ENCODE results near the gene RNF166.
A peak's percentile ranks its signal among the peaks of the same experiment; 100 is the strongest.
"Not testable (repeated sequence)": the region's sequence is repeated elsewhere in the genome, so short reads cannot be mapped to it uniquely, and the experiment has no call there.

Gene RNF166

DNA sequence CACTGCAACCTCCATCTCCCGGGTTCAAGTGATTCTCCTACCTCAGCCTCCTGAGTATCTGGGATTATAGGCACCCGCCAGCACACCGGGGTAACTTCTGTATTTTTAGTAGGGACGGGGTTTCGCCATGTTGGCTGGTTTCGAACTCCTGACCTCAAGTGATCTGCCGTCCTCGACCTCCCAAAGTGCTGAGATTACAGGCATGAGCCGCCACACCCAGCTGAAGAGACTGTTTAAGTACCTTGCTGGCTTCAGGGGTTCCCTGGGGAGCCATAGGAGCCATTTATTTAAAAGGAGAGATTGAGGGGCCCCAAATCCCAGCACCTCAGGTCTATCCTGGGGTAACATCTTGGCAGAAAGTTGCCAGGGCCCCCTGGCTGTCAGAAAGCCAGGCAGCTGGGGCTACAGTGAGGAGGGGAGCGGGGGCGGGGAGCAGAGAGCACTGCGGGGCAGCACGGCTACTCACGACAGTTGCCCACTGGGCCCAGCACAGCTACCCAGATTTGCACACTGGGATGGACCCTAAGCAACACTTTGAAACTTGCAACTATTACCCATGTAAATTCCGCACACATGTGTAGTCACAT is 21.5 kb downstream of the RNF166 start:
- H3K4me3 ChIP-seq (ENCODE audit: low read length) = no peak overlapping the region
- DNase-seq (ENCODE audit: low read depth, low spot score) = no peak

DNA sequence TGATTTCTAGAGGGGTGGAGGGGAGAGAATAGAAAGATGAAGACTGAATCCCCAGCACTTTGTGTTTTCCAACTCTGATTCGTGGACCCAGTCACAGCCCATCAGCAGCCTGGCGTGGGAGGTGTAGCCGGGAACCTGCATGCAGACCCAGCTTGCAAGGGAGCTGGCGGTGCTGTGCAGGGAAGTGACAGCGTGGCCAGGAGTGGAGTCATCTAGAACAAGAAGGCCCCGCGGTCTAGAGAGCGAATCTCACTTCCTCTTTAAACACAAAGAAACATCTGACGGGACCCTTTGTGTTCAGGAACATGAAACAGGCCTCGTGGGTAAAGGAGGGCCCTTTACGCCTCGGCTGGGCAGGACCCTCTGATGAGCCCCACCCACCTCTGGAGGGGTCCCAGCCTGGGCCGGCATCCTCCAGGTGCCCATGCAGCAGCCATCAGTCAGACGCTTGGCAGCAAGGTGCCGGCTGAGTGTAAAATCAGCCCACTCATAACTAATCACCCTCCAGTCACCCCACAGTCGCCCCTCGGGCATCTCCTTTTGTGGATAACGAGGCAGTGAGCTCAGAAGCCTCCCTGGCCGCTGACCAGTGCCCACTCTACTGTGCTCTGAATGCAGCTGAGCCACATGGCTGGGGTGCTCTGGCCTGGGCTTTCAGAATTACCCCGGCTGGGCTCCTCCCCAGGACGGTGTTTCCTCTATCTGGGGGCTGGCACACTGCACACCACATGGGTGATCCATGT is 24.3 kb downstream of the RNF166 start:
- H3K4me3 ChIP-seq (ENCODE audit: low read length) = no peak overlapping the region
- DNase-seq (ENCODE audit: low read depth, low spot score) = peak; percentile 53

DNA sequence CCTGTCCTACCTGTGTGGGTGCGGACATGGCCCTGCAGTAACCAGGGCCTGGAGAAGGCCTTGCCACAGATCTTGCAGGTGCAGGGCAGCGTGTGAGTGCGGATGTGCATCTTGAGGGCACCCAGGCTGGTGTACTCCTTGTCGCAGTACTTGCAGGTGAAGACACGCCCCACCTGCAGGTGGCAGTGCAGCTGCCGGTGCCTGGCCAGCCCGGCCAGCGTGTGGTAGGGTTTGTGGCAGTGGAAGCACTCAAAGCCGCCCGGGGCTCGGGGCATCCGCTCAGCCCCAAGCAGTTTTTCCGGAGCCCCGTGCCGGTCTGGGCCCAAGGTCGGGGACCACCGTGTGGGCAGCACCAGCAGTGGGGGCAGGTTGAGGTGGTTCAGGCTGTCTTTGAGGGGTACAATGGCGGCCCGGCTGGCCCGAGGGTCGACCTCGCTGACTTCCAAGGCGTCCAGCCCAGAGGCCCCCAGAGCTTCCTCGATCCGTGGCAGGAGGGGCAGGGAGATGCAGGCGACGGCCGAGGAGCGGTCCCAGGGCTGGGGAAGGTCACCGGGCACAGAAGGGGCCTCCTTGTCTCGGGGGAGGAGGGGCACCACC is 25.0 kb downstream of the RNF166 start:
- DNase-seq (ENCODE audit: low read depth, low spot score) = no peak
- H3K4me3 ChIP-seq (ENCODE audit: low read length) = no peak overlapping the region

DNA sequence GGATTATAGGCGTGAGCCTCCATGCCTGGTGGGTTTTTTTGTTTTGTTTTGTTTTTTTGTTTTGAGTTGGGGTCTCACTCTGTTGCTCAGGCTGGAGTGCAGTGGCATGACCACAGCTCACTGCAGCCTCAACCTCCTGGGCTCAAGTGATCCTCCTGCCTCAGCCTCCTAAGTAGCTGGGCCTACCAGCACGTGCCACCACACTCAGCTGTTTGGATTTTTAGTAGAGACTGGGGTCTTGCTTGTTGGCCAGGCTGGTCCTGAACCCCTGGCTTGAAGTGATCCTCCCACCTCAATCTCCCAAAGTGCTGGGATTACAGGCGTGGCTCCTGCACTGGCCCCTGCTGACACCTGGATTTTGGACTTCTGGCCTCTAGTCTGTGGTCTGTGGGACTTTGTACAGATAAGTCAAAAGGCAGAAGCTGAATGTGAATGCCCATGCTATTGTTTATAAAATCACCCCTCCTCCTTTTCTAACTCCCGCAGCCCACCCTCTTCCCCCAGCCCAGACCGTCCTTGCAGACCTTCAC is 25.6 kb downstream of the RNF166 start:
- DNase-seq (ENCODE audit: low read depth, low spot score) = no peak
- no peak overlapping the region for H3K4me3 ChIP-seq (ENCODE audit: low read length)

DNA sequence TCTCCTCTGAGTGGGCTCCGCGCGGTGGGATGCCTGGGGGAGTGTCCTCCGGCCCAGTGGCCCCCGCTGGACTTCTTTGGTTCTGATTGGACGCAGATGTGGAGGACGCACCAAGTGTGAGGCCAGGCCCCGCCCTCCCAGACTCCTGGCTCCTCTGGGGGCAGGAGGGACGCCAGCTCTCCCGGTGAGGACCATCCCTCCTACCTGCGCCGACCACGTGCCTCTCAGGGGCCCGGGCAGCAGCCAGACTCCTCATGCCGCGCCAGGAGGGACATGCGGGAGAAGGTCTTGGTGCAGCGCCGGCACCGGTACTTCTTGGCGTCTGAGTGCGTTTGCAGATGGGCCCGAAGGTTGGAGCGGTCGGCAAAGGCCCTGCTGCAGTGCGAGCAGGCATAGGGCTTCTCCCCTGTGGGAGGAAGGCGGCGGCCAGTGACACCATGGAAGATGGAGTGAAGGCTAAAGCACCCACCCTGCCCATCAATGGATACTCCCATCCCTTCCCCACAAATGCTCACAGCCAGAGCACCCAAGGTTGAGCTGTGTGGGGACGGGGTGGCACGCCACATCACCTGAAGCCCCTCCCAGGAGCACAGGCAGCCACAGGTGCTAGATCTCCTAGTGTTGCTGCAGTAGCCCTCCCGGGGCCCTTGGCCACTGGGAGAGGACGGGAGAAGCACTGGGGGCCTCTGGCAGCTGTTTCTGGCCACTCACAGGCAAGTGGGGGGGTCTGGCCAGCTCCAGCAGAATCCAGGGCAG is 27.8 kb downstream of the RNF166 start:
- H3K4me3 ChIP-seq (ENCODE audit: low read length) = no peak overlapping the region
- no peak for DNase-seq (ENCODE audit: low read depth, low spot score)

DNA sequence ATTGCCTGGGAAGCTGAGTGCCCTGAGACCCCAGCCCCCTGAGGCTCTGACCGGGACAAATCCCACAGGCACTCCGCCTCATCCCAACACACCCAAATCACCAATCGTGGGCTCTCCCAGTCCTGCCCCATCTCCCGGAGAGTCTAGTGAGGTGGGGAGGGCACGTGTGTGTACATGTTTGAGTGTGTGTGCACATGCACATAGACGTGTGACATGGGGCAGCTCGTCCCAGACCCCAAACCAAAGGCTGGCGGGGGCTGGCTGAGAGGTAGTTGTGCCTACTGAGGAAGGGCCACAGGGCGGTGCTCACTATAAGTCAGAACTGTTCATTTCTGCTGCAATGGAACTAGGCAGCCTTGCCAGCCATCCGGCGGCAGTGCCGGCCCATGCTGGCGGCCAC is 28.5 kb downstream of the RNF166 start:
- no peak overlapping the region for H3K4me3 ChIP-seq (ENCODE audit: low read length)
- no peak for DNase-seq (ENCODE audit: low read depth, low spot score)

DNA sequence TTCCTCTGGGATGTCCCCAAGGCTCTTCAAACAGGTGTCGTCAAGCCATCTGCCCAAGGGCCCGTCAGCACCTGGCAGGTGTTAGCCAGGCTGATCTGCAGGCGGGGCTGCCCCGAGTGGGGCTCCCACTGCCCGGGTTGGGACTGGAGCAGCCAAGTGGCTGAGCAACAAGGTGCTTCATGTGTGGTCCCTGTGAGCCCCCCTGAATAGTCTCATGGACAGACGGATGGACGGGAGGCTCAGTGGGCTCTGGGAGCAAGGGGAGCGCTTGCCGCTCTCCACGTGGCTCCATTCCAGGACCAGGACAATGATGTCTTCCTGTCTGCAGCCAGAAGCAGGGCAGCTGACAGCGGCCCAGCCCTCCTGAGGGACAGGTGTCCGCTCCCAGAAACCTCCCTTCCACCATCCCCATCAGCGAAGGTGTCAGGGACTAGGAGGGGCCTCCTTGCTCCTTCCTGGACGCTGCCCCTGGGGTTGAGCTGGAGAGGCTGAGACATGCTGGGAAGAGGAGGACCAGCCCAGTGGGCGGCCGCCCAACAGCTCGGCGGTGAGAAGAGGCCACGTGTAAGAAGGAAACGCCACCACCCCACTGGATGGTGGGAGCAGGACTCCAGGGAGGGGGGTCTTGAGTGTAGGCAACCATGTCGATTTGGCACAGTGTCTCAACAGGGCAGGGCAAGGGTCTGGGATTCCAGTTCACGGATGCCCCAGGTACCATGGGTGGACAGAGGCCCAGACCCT is 29.5 kb downstream of the RNF166 start:
- no peak for DNase-seq (ENCODE audit: low read depth, low spot score)
- no peak overlapping the region for H3K4me3 ChIP-seq (ENCODE audit: low read length)

DNA sequence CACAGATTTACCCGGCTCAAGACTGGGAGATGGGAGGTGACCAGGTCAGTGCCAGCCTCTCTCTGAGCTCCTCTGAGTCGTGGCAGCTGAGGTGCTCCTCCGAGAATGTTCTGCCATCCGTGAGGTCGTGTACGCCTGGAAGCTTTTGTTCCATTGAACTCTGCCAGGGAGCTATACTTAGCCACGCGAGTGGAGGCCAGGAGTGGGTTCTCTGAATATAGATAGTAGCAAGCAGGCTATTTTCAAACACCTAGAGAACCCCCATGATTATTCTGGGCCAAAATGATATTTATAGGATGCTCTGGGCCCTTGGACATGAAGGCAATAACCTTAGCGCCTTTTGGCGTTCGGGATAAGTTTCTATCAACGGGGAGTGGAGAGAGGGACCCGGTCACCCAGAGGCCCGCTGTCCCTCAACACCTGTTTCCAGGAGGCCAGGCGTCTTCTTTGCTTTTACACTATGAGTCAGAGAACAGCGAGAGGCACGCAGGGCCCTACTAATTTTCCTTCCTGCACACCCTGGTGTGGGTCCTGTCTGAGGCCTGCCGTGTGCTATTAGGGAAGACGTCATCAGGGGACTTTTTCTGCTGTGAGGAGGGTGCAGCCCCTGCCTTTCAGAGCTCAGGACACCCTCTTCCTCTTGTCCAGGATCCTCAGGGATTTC is 32.4 kb downstream of the RNF166 start:
- no peak for DNase-seq (ENCODE audit: low read depth, low spot score)
- no peak overlapping the region for H3K4me3 ChIP-seq (ENCODE audit: low read length)

DNA sequence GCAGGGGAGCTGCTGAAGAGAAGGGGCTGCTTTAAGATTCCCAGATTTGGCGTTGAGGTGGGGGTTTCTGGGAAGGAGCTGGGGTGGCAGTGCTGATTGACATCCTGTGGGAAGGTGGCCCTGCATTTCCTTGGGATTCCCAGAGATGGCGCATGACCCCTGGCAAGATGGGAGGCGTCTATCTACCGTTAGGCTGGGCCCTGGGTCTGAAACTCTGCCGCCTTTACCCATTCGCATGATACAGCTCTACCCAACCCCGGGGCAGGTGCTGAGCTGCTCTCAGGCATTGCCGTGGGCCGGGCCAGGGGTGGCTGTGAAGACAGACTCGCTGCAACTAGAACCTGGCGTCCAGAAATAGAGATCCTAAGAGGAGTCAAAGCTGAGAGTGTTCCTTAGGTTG is 33.4 kb downstream of the RNF166 start:
- no peak for DNase-seq (ENCODE audit: low read depth, low spot score)
- H3K4me3 ChIP-seq (ENCODE audit: low read length) = no peak overlapping the region

DNA sequence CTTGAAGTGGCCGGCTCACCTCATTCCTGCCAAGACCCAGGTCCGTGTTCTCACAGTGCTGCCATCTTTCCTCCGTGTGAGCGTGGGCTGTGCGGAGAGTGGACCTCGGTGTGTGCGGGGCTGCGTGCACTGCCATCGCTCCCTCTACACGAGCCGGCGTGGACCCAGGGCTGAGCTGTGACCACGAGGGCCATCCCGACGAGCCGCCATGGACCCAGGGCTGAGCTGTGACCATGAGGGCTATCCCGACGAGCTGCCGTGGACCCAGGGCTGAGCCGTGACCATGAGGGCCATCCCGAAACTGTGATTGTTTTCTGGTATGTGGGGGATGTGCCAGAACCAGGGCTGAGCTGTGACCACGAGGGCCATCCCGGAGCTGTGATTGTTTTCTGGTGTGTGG is 34.4 kb downstream of the RNF166 start:
- DNase-seq (ENCODE audit: low read depth, low spot score) = no peak
- no peak overlapping the region for H3K4me3 ChIP-seq (ENCODE audit: low read length)

DNA sequence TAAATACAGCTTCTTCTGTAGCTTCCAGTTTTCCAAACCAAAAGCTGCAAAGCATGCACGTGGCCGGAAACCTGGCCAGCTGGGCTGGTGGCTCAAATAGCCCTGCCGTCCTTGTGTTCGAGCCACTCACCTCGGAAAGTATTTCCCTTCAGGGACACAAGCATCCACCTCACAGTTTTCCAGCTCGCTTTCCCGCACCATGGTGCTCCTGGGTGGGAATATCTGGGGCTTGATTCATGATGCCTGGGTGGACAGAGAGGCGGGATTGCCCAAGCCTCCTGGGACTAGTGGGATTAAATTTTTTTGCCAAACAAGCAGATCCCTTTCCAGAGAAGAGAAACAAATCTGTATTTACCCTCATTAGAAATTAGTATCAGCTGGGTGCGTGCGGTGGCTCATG is 36.2 kb downstream of the RNF166 start:
- no peak for DNase-seq (ENCODE audit: low read depth, low spot score)
- H3K4me3 ChIP-seq (ENCODE audit: low read length) = no peak overlapping the region

DNA sequence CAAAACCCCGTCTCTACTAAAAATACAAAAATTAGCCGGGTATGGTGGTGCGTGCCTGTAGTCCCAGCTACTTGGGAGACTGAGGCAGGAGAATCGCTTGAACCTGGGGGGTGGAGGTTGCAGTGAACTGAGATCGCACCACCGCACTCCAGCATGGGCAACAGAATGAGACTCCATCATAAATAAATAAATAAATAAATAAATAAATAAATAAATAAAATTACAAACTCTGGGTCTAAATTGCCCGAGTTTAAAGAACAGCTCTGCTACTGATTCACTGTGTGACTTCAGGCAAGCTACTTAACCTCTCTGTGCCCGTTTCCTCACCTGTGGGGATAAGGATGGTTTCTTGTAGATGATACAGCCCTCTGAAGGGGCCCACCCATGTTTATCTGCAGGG is 36.7 kb downstream of the RNF166 start:
- not testable (repeated sequence) for DNase-seq (ENCODE audit: low read depth, low spot score); H3K4me3 ChIP-seq (ENCODE audit: low read length)

DNA sequence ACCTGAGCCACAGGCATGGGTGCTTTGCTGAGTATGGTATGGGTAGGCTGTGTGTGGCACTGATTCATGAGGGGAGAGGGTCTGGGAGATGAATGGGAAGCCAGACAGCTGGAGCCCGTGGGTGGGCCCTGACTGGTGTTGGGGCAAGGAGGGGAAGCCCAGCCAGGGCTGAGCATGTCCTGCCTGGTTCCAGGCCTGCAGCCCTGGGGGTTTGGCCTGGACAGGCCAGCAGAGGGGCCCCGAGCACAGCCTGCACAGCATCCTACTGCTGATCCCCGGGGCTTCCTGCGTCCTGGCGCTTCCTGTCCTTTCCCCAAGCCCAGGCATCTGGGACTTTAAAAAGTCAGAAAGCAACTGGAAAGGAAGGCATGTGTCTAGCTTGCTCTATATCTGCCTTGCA is 38.7 kb downstream of the RNF166 start:
- no peak overlapping the region for H3K4me3 ChIP-seq (ENCODE audit: low read length)
- no peak for DNase-seq (ENCODE audit: low read depth, low spot score)

DNA sequence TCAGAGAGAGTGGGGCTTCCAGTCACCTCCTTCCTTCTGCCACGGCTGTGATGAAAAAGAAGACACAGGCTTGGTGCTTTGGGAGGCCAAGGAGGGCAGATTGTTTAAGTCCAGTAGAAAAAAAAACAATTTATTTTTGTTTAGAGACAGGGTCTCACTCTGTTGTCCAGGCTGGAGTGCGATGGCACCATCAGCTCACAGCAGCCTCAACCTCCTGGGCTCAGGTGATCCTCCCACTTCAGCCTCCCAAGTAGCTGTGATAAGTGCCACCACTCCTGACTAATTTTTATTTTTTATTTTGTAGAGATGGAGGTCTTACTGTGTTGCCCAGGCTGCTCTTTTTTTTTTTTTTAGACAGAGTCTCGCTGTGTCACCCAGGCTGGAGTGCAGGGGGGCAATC is 40.6 kb downstream of the RNF166 start:
- DNase-seq (ENCODE audit: low read depth, low spot score) = no peak
- H3K4me3 ChIP-seq (ENCODE audit: low read length) = no peak overlapping the region

DNA sequence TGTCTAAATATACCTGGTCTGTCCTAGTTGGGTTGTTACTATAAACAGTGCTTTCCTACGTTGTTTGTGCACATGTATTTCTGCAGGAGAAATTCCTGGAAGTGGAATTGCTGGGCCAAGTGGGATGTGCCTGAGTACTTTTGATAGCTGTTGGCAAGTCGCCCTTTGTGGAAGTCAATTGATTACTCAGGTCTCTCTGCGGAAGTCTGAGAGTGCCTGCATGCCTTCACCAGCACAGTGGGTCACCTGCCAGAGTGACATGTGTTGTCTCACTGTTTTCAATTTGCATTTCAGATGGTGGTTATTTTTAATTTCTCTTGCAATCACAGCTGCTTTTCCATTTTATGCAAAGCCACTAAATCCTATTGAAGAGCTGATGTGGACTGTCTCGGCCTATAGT is 41.1 kb downstream of the RNF166 start:
- no peak overlapping the region for H3K4me3 ChIP-seq (ENCODE audit: low read length)
- no peak for DNase-seq (ENCODE audit: low read depth, low spot score)

DNA sequence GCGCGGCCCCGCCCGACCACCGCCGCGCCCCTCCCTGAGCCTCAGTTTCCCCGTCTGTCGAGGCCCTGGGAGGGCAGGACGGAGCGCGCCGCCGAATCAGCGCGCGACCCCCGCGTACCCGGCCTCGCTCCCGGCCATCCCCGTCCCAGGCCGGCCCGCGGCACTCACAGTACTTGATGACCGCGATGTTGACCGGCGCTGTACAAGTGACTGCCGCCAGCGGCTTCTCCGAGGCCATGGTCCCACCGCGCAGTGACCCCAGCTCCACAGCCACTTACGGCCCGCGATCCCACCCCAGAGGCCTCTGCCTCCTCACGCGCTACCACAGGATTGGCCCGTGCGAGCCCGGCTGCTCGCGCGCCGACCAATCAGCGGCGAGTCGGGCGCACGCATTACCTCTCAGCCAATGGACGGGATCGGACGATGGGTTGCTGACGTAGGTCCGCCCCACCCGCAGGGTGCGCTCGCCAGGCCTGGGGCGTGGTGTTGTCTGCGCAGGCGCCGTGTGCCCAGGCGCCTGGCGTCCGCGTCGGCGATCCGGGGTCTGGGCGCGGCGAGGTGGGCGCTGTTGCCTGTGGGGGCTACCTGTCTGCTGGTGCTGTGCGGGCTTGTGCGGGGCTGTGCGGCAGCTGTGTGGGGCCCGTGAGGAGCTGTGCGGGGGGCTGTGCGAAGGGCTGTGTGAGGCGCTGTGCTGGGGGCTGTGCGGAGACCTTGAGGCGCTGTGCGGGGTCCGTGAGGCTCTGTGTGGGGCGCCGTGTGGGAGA is 43.2 kb downstream of the RNF166 start, which contains the start of gene MVD:
Gene MVD, minus strand, starts transcription at position 249 of the 764 bp plus-strand sequence. Its CDS starts 11 bp downstream, at position 238.
- DNase-seq (ENCODE audit: low read depth, low spot score) = peak; percentile 95
- H3K4me3 ChIP-seq (ENCODE audit: low read length) = peak within 1 kb of the TSS; percentile 88

DNA sequence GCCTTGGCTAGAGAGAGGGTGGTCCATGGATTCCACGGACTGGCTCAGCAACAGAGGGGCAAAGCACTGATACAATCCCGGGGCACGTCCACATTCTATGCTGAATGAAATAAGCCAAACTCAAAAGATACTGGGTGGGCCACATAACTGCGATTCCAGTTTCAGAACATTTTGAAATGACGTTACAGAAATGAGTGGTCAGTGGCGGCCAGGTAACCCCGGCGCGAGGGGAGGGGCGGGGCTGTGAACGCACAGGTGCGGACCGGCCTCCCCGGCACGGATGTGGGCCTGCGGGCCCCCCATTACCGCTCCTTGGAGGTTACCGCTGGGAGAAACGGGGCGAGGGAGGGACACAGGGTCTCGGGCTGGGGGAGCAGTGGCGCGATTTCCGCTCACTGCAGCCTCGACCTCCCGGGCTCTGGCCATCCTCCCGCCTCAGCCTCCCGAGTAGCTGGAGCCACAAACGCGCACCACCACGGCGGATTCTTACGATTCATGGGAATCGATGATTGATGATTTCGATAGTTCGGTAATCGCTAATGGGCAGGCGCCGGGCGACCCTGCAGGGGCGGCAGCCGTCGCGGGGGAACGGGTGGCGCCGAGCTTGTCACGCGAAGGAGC is 43.9 kb downstream of the RNF166 start:
- no peak for DNase-seq (ENCODE audit: low read depth, low spot score)

More for the DNA sequence above, 43.9 kb downstream of the RNF166 start:
- H3K4me3 ChIP-seq (ENCODE audit: low read length) = peak overlapping the region; percentile 88

All from Jurkat, Clone E6-1 (cell line).